ENCODE results near the gene NR5A1.

- TF ChIP-seq CTCF (IDR thresholded peaks at IDR 0.05; ENCODE audit: low read length), result no peak
- no peak for TF ChIP-seq EZH2phosphoT487 (IDR thresholded peaks at IDR 0.05; ENCODE audit: low read length)
- no peak for TF ChIP-seq EZH2 (optimal IDR thresholded peaks at IDR 0.05; ENCODE audit: low read depth, low read length)
Observed at GRCh38 chr9:124489222-124489621, 18.0 kb downstream of the NR5A1 start.
